ENCODE results near the gene SPAG6. TPM values are rescaled to one million over a fixed set of nuclear protein-coding genes. Genes with fewer than 3 reads are reported as not detected.

SPAG6 gene
- total RNA-seq, 4 donors from 2014 or later: not detected

DNA sequence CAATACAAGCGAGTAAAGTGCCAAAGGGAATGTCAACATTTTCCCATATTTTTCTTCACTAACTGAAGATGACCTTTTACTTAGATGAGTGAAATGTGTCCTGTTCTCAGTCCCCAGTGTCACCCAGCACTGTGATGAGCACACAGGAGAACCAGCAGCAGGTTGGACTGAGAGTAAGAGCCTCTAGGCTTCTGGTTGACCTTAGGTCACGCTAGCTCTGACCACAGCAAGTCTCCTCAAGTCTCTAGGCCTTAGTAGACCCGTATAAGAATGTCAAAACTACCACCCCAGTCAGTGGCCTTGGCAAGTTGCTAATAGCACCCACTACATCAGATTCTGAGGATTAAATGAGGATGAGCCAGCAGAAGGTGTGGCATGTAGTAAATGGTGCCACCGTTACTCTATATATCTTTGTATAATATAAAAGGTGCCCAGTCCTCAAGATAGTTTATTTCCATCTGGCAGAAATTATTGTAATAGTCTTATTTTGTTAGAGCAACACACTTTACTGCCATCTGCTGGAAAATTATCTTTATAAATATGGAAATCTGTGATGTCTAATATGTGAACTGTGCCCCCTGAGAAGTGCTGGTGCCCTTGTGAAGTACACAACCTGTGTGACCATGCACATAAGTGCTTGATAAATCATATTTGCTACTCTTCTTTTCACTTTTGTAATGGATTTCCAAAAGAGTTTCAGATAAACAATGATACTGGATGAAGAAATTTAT, 75.7 kb downstream of the SPAG6 start:
- Histone ChIP-seq H3K36me3 (no peaks in the 10 kb centered on the region), H3K4me1 (no peaks in the 10 kb centered on the region), H3K9me3 (no peaks in the 10 kb centered on the region), H3K27ac (no peak overlapping the region), H3K4me3 (no peak overlapping the region), H3K27me3 (no peaks in the 10 kb centered on the region)
- no peak for ATAC-seq
- TF ChIP-seq EP300 (IDR thresholded peaks at IDR 0.05): no peak
- TF ChIP-seq, protein P1, sequence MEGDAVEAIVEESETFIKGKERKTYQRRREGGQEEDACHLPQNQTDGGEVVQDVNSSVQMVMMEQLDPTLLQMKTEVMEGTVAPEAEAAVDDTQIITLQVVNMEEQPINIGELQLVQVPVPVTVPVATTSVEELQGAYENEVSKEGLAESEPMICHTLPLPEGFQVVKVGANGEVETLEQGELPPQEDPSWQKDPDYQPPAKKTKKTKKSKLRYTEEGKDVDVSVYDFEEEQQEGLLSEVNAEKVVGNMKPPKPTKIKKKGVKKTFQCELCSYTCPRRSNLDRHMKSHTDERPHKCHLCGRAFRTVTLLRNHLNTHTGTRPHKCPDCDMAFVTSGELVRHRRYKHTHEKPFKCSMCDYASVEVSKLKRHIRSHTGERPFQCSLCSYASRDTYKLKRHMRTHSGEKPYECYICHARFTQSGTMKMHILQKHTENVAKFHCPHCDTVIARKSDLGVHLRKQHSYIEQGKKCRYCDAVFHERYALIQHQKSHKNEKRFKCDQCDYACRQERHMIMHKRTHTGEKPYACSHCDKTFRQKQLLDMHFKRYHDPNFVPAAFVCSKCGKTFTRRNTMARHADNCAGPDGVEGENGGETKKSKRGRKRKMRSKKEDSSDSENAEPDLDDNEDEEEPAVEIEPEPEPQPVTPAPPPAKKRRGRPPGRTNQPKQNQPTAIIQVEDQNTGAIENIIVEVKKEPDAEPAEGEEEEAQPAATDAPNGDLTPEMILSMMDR (IDR thresholded peaks at IDR 0.05): peak in 2 of 4 experiments; percentile 19 to 22
- WGBS, 2 donors (ENCODE audit: low coverage in 1 of 2): 78 to 100% methylated on average over 1 to 4 of the region's 4 CpGs

DNA sequence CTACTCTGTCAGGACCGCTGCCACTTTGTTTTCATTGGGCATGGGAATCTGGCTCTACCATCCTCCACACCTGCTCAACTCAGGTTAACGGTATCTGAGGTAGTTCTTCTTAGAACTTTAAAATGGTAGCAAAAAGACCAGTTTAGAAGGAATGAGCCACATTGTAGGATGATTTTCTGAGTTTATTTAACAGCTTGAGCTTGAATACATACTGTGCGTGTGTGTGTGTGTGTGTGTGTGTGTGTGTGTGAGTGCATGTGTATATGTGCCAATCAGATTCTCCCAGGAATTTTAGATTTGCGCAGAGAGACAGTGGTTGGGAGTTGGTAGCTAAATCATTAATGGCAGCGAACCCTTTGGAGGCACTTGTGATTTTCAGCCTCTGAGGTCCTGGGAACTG, 81.4 kb downstream of the SPAG6 start:
- H3K9me3 ChIP-seq: no peaks in the 10 kb centered on the region
- no peak for ATAC-seq
- H3K4me1 ChIP-seq: peaks cover 8 to 20% (median 10%) of the 10 kb centered on the region in 3 donors
- H3K4me3 ChIP-seq: no peak overlapping the region
- H3K36me3 ChIP-seq: no peaks in the 10 kb centered on the region
- no peak overlapping the region for H3K27ac ChIP-seq
- TF ChIP-seq EP300 (IDR thresholded peaks at IDR 0.05): no peak
- TF ChIP-seq POLR2A (IDR thresholded peaks at IDR 0.05): no peak
- TF ChIP-seq, protein P1 (IDR thresholded peaks at IDR 0.05): no peak
- TF ChIP-seq POLR2AphosphoS5 (IDR thresholded peaks at IDR 0.05): no peak
- H3K27me3 ChIP-seq: no peaks in the 10 kb centered on the region
- 90 to 95% methylated on average over 3 to 5 of the region's 5 CpGs for WGBS, 2 donors (ENCODE audit: low coverage in 1 of 2)

DNA sequence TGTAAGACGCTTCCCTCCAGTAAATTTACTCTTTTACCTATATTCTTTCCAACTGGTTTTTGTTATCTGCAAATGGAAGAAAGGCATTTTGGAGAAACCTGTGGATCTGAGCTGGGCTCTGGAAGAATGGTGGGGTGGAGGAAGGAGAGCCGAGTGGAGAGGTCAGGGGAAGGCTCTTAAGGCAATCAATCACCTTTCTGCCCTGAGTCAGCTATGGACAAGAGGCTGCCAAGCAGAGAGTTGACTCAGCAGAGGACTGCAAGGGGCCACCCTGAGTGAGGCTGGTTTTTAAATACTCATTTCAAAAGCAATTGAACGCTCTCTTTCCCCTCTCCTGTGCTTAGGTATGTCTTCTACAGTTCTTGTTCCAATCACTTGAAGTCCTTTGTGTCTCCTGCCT, 81.8 kb downstream of the SPAG6 start:
- H3K4me3 ChIP-seq: no peak overlapping the region
- 69 to 71% methylated on average over 1 of the region's 3 CpGs for WGBS, 2 donors (ENCODE audit: low coverage in 1 of 2)
- no peak overlapping the region for H3K27ac ChIP-seq
- no peaks in the 10 kb centered on the region for H3K9me3 ChIP-seq
- TF ChIP-seq EP300 (IDR thresholded peaks at IDR 0.05) (no peak), POLR2A (IDR thresholded peaks at IDR 0.05) (no peak), POLR2AphosphoS5 (IDR thresholded peaks at IDR 0.05) (no peak)
- TF ChIP-seq, protein P1 (IDR thresholded peaks at IDR 0.05): no peak
- no peaks in the 10 kb centered on the region for H3K27me3 ChIP-seq
- peaks cover 8 to 20% (median 10%) of the 10 kb centered on the region in 3 donors for H3K4me1 ChIP-seq
- no peak for ATAC-seq
- H3K36me3 ChIP-seq: no peaks in the 10 kb centered on the region

DNA sequence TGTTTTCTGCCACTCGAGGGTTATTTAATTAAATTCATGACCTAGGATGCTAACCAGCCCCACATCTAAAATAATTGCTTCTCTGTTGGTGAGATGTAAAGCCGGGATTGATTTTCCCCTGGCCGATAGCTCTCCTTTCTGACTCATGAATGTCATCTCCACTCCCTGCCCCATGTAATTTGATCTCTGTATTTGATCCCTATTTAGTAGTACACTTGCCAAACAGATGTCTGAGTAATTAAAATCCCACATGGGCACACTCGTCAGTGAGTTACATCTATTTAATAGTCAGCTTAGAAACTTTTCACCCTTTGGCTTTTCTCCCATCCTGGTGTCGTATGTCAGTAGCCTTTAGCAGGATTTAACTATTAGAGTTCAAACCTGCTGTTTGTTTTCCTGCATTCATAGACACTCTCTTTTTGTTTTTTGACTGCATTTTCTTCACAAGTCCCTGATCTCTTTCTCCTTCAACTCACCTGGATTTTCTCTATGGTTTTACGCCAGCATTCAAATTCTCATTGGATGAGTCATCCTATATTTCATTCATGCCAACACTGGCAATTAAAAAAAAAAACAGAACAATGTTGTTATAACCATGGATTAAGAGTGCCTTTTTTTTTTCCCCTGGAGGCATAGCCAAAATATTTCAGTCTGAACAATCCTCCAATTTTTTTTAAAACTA, 82.7 kb downstream of the SPAG6 start:
- H3K4me1 ChIP-seq: peaks cover 8 to 20% (median 10%) of the 10 kb centered on the region in 3 donors
- no peak overlapping the region for H3K4me3 ChIP-seq
- ATAC-seq: no peak
- H3K9me3 ChIP-seq: no peaks in the 10 kb centered on the region
- WGBS, 2 donors (ENCODE audit: low coverage in 1 of 2): 15 to 17% methylated on average over 6 of the region's 6 CpGs
- H3K27ac ChIP-seq: no peak overlapping the region
- TF ChIP-seq POLR2A (IDR thresholded peaks at IDR 0.05) (no peak), POLR2AphosphoS5 (IDR thresholded peaks at IDR 0.05) (no peak), EP300 (IDR thresholded peaks at IDR 0.05) (no peak)
- TF ChIP-seq, protein P1 (IDR thresholded peaks at IDR 0.05): no peak
- H3K36me3 ChIP-seq: no peaks in the 10 kb centered on the region
- H3K27me3 ChIP-seq: no peaks in the 10 kb centered on the region

DNA sequence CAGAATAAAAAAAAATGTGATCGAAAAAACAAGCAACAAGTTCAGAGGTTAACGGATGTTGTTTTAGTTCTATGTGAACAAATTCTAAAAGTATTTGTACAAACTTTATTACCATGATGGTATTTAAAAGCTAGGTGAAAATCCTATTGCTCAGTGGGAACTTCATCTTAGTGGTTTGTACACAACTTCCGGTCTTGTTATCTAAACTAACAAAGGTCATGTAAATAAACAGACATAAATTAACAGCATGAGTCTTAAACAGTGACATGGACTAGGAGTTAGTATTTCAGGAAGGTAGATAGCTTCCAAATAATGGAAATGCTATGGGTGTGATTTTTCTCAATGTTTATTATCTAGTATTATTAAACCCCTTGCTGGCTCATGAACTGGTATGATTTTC, 83.8 kb downstream of the SPAG6 start:
- no peaks in the 10 kb centered on the region for H3K36me3 ChIP-seq
- WGBS, 2 donors (ENCODE audit: low coverage in 1 of 2): 75 to 80% methylated on average over 3 of the region's 3 CpGs
- H3K4me3 ChIP-seq: no peak overlapping the region
- H3K4me1 ChIP-seq: peaks cover 8 to 20% (median 10%) of the 10 kb centered on the region in 3 donors
- H3K9me3 ChIP-seq: no peaks in the 10 kb centered on the region
- no peak for ATAC-seq
- H3K27me3 ChIP-seq: no peaks in the 10 kb centered on the region
- TF ChIP-seq, protein P1 (IDR thresholded peaks at IDR 0.05): no peak
- TF ChIP-seq POLR2A (IDR thresholded peaks at IDR 0.05) (no peak), EP300 (IDR thresholded peaks at IDR 0.05) (no peak)
- H3K27ac ChIP-seq: no peak overlapping the region
